DND-41 (cell line): ENCODE data around the gene ALDH1L1.

Experiments
- CTCF ChIP-seq: IDR thresholded peaks from 2 replicates; pipeline ENCODE4 v1.5.1; 2012; ENCODE audit warnings: borderline replicate concordance, low read length, moderate library complexity, mild to moderate bottlenecking; ENCODE audit not compliant: poor library complexity, severe bottlenecking; ENCODE audit errors: extremely low read depth
- EZH2 ChIP-seq: IDR thresholded peaks from 3 replicates; pipeline ENCODE4 v1.6.1; 2012; ENCODE audit warnings: borderline replicate concordance, low read depth, mild to moderate bottlenecking, moderate library complexity, low read length, inconsistent platforms; ENCODE audit not compliant: severe bottlenecking

DNA sequence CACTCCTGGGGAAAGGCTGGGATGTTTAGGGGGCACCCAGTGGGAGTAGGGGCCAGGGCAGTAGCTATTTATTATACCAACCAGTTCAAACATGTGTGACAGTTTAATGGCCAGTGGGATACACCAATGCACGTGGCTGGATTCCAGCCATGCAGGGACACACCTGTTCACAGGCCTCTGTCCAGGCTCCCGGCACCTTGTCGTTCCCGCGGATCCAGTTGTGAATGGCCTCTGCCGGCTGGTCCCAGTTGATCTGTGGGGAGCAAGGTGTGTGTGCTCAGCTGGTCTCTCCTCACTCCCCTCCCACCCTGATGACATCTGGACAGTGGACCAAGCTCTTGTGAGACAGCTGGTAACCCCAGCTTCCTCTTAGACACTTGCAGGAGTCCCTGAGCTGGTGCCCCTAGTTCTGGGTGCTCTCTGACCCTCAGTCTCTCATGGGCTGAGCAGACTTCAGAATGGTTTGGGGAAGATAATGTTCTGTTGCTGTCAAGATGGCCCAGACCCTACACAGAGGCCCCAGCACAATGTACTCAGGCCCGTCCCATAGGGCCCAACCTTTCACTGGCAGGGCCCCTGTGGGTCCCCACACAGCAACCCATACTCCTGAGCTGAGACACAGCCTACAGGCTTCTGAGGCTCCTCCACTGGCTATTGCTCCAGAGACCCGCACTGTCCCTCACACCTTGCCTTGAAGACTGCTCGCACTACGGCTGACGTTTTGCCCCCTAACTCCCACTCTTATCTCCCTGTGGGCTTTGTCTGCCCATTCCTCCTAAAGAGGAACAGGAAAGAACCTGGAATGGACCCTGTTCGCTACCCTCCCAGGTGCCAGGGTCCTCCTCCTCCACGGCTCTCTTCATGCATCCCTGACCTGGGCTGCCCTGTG, 25.8 kb downstream of the ALDH1L1 start:
- TF ChIP-seq CTCF (no peak), EZH2 (no peak)
